Neural cell (in vitro differentiated cells): ENCODE data around the gene IGF1R. TPM values are rescaled to one million over a fixed set of nuclear protein-coding genes. Genes with fewer than 3 reads are reported as not detected.

ENCODE experiments used
- H2AFZ ChIP-seq: fragments of 200-600, 300-800 bp; sonication (generic), shearing (Covaris generic); 2 replicates; pipeline ENCODE4 v1.6.0; 2014; ENCODE audit warnings: low read depth, mild to moderate bottlenecking, antibody characterized with exemption, low read length, moderate library complexity
- H3F3A ChIP-seq: fragments of 200-600 bp; shearing (Covaris generic); 2 replicates; pipeline ENCODE4 v1.6.1; 2016; ENCODE audit warnings: mild to moderate bottlenecking, moderate library complexity, mixed read lengths, antibody characterized with exemption, low read length; ENCODE audit not compliant: insufficient read depth, poor library complexity, severe bottlenecking
- H3K27ac ChIP-seq: fragments of 200-600, 300-800 bp; sonication (generic), shearing (Covaris generic); 2 replicates; pipeline ENCODE4 v1.5.1; 2014; ENCODE audit warnings: mild to moderate bottlenecking, low read length, moderate library complexity
- H3K27me3 ChIP-seq: fragments of 300-800, 200-600 bp; sonication (generic), shearing (Covaris generic); 2 replicates; pipeline ENCODE4 v1.6.0; 2014; ENCODE audit warnings: mild to moderate bottlenecking, low read depth, low read length, moderate library complexity; ENCODE audit not compliant: insufficient read depth
- H3K36me3 ChIP-seq: fragments of 300-800, 200-600 bp; sonication (generic), shearing (Covaris generic); 2 replicates; pipeline ENCODE4 v1.5.1; 2014; ENCODE audit warnings: mild to moderate bottlenecking, antibody characterized with exemption, low read length, moderate library complexity; ENCODE audit not compliant: insufficient read depth
- H3K4me2 ChIP-seq: fragments of 300-800, 200-600 bp; sonication (generic), shearing (Covaris generic); 2 replicates; pipeline ENCODE4 v1.6.0; 2014; ENCODE audit warnings: mild to moderate bottlenecking, low read length
- H3K4me3 ChIP-seq: fragments of 300-800, 200-600 bp; sonication (generic), shearing (Covaris generic); 2 replicates; pipeline ENCODE4 v1.5.1; 2014; ENCODE audit warnings: mild to moderate bottlenecking, low read length, moderate library complexity
- H3K79me2 ChIP-seq: fragments of 200-600 bp; shearing (Covaris generic); replicated peaks from 2 replicates; pipeline ENCODE4 v1.6.0; 2014; ENCODE audit warnings: mild to moderate bottlenecking, low read length, moderate library complexity; ENCODE audit not compliant: insufficient read depth
- H3K9ac ChIP-seq: fragments of 300-800, 200-600 bp; sonication (generic), shearing (Covaris generic); 2 replicates; pipeline ENCODE4 v1.6.1; 2016; ENCODE audit warnings: mild to moderate bottlenecking, low read length, mixed read lengths
- H3K9me2 ChIP-seq: fragments of 200-600 bp; shearing (Covaris generic); 2 replicates; pipeline ENCODE4 v1.6.1; 2016; ENCODE audit warnings: mild to moderate bottlenecking, low read length, mixed read lengths; ENCODE audit not compliant: insufficient read depth
- H3K9me3 ChIP-seq: fragments of 200-600, 300-800 bp; sonication (generic), shearing (Covaris generic); 2 replicates; pipeline ENCODE4 v1.6.1; 2016; ENCODE audit warnings: mild to moderate bottlenecking, mixed run types, low read length, moderate library complexity, mixed read lengths
- H4K20me1 ChIP-seq: fragments of 200-600 bp; shearing (Covaris generic); 2 replicates; pipeline ENCODE4 v1.6.1; 2016; ENCODE audit warnings: mild to moderate bottlenecking, mixed run types; ENCODE audit not compliant: insufficient read depth
- EP300 ChIP-seq: fragments of 450-650 bp; conservative IDR thresholded peaks from 2 replicates; pipeline ENCODE4 v1.6.1; 2014; ENCODE audit warnings: antibody characterized with exemption, mild to moderate bottlenecking, moderate library complexity; ENCODE audit not compliant: poor library complexity, severe bottlenecking
- EZH2 ChIP-seq: fragments of 200-600, 300-800 bp; shearing (Covaris generic), sonication (generic); IDR thresholded peaks from 2 replicates; pipeline ENCODE4 v1.6.1; 2014; ENCODE audit warnings: antibody characterized with exemption, low read length, borderline replicate concordance, mild to moderate bottlenecking; ENCODE audit not compliant: insufficient read depth, poor library complexity, severe bottlenecking
- MXI1 ChIP-seq: fragments of 450-650 bp; conservative IDR thresholded peaks from 2 replicates; pipeline ENCODE4 v1.6.1; 2014; ENCODE audit warnings: antibody characterized with exemption, mild to moderate bottlenecking; ENCODE audit not compliant: poor library complexity, severe bottlenecking
- POLR2AphosphoS5 ChIP-seq: IDR thresholded peaks from 2 replicates; pipeline ENCODE4 v1.6.1; 2012
- RAD21 ChIP-seq: fragments of 450-650 bp; conservative IDR thresholded peaks from 2 replicates; pipeline ENCODE4 v1.6.1; 2014; ENCODE audit warnings: antibody characterized with exemption, mild to moderate bottlenecking, moderate library complexity
- SMC3 ChIP-seq: fragments of 450-650 bp; conservative IDR thresholded peaks from 2 replicates; pipeline ENCODE4 v1.6.1; 2014; ENCODE audit warnings: antibody characterized with exemption, mild to moderate bottlenecking, moderate library complexity; ENCODE audit not compliant: poor library complexity
- TAF1 ChIP-seq: IDR thresholded peaks from 2 replicates; pipeline ENCODE4 v1.6.1; 2012; ENCODE audit warnings: low read depth
- polyA plus RNA-seq: library from polyadenylated mRNA; depleted of rRNA; stranded (reverse); fragments of >200 nt; gene quantifications from 2 replicates; pipeline ENCODE4 v1.2.3, GENCODE V29; 2014
- TF ChIP-seq, protein P1 (sequence below): IDR thresholded peaks from 2 replicates; pipeline ENCODE4 v1.6.1; 2012; ENCODE audit warnings: borderline replicate concordance
- TF ChIP-seq, protein P2 (sequence below): fragments of 450-650 bp; IDR thresholded peaks from 2 replicates; pipeline ENCODE4 v1.5.1; 2014; ENCODE audit warnings: antibody characterized with exemption, mild to moderate bottlenecking, moderate library complexity; ENCODE audit not compliant: poor library complexity, severe bottlenecking

IGF1R gene
- polyA plus RNA-seq, 1 donor from 2014 or later, result 10.9 TPM

DNA sequence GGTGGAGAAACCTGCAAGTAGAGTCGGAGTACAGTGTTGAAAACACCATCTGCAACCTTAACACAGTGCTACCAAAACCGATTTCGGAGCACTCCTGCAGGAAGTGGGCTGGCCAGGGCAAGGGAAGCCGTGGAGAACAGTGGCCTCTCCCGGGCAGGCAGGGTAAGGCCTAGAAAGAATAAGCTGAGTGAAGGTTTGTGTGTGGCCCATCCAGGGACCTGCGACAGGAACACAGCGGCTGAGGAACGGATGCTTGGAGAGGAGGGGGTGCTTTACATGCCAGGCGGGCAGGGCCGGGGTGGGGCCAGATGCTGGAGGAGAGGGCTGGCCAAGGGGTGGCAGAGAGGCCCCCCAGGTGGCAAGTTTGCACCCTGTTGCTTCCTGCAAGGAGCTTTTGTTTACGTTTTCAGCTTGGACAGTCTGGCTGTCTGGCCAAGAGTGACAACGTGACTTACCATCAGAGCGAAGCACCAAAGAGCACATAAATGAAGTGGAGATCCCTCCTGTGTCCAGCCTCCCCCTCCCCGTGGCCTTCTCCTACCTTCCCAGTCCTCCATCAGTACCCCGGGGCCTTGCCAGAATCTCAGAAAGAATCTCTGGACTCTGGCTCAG is 202.7 kb downstream of the IGF1R start:
- peaks cover 53% of the 10 kb centered on the region for H3K79me2 ChIP-seq
- no peaks in the 10 kb centered on the region for H3K27me3 ChIP-seq
- peak overlapping the region; percentile 90 for H3K27ac ChIP-seq
- no peaks in the 10 kb centered on the region for H3K9me2 ChIP-seq
- H3K9me3 ChIP-seq, result no peaks in the 10 kb centered on the region
- H3F3A ChIP-seq, result no peaks in the 10 kb centered on the region
- no peak for TF ChIP-seq EZH2
- peak; percentile 70 for TF ChIP-seq RAD21
- peak; percentile 51 for TF ChIP-seq SMC3
- no peak for TF ChIP-seq MXI1
- TF ChIP-seq TAF1, result no peak
- TF ChIP-seq, protein P1, sequence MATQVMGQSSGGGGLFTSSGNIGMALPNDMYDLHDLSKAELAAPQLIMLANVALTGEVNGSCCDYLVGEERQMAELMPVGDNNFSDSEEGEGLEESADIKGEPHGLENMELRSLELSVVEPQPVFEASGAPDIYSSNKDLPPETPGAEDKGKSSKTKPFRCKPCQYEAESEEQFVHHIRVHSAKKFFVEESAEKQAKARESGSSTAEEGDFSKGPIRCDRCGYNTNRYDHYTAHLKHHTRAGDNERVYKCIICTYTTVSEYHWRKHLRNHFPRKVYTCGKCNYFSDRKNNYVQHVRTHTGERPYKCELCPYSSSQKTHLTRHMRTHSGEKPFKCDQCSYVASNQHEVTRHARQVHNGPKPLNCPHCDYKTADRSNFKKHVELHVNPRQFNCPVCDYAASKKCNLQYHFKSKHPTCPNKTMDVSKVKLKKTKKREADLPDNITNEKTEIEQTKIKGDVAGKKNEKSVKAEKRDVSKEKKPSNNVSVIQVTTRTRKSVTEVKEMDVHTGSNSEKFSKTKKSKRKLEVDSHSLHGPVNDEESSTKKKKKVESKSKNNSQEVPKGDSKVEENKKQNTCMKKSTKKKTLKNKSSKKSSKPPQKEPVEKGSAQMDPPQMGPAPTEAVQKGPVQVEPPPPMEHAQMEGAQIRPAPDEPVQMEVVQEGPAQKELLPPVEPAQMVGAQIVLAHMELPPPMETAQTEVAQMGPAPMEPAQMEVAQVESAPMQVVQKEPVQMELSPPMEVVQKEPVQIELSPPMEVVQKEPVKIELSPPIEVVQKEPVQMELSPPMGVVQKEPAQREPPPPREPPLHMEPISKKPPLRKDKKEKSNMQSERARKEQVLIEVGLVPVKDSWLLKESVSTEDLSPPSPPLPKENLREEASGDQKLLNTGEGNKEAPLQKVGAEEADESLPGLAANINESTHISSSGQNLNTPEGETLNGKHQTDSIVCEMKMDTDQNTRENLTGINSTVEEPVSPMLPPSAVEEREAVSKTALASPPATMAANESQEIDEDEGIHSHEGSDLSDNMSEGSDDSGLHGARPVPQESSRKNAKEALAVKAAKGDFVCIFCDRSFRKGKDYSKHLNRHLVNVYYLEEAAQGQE, result no peak
- TF ChIP-seq, protein P2, sequence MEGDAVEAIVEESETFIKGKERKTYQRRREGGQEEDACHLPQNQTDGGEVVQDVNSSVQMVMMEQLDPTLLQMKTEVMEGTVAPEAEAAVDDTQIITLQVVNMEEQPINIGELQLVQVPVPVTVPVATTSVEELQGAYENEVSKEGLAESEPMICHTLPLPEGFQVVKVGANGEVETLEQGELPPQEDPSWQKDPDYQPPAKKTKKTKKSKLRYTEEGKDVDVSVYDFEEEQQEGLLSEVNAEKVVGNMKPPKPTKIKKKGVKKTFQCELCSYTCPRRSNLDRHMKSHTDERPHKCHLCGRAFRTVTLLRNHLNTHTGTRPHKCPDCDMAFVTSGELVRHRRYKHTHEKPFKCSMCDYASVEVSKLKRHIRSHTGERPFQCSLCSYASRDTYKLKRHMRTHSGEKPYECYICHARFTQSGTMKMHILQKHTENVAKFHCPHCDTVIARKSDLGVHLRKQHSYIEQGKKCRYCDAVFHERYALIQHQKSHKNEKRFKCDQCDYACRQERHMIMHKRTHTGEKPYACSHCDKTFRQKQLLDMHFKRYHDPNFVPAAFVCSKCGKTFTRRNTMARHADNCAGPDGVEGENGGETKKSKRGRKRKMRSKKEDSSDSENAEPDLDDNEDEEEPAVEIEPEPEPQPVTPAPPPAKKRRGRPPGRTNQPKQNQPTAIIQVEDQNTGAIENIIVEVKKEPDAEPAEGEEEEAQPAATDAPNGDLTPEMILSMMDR, result peak; percentile 71
- peak overlapping the region; percentile 74 for H3K4me2 ChIP-seq
- peaks cover 4% of the 10 kb centered on the region for H4K20me1 ChIP-seq
- no peaks in the 10 kb centered on the region for H3K36me3 ChIP-seq
- no peak overlapping the region for H2AFZ ChIP-seq
- peak overlapping the region; percentile 80 for H3K9ac ChIP-seq
- H3K4me3 ChIP-seq, result peak overlapping the region; percentile 75

DNA sequence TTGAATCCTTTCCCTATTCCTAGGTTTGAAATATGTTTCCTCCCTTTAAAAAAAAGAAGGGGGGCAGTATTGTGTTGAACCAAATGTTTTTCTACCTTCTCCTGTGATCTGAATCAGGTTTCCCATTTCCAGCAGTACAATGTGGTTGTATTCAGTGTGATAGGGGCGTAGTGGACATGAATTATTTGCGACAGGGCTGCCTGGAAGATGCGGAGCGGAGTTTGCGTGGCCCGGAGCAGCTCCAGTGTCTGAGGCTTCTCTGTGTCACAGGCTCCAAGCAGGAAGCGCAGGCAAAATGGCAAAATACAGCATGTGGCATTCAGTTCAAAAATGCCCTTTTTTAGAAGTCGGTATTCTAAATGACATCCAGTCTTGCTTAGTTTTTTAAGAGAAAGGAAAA is 204.8 kb downstream of the IGF1R start:
- H3K4me3 ChIP-seq, result peak overlapping the region; percentile 75
- H3K36me3 ChIP-seq, result no peaks in the 10 kb centered on the region
- H3K9me3 ChIP-seq, result no peaks in the 10 kb centered on the region
- peaks cover 56% of the 10 kb centered on the region for H3K79me2 ChIP-seq
- H3K27me3 ChIP-seq, result no peaks in the 10 kb centered on the region
- peak overlapping the region; percentile 80 for H3K9ac ChIP-seq
- TF ChIP-seq, protein P2, result no peak
- no peak for TF ChIP-seq EZH2
- TF ChIP-seq TAF1, result peak; percentile 14
- TF ChIP-seq POLR2AphosphoS5, result peak; percentile 41
- TF ChIP-seq SMC3, result peak; percentile 62
- TF ChIP-seq EP300, result peak; percentile 14
- no peak for TF ChIP-seq MXI1
- peak; percentile 46 for TF ChIP-seq RAD21
- TF ChIP-seq, protein P1, result peak; percentile 69
- H2AFZ ChIP-seq, result no peak overlapping the region
- H3F3A ChIP-seq, result no peaks in the 10 kb centered on the region
- H3K27ac ChIP-seq, result peak overlapping the region; percentile 90
- no peaks in the 10 kb centered on the region for H3K9me2 ChIP-seq
- peaks cover 4% of the 10 kb centered on the region for H4K20me1 ChIP-seq
- H3K4me2 ChIP-seq, result peak overlapping the region; percentile 97
